ENCODE results near the gene PRKAG2.
"Not testable (repeated sequence)": the region's sequence is repeated elsewhere in the genome, so short reads cannot be mapped to it uniquely, and the experiment has no call there.

PRKAG2 gene

GRCh38 chr7:151849008-151849878, 27.7 kb downstream of the PRKAG2 start:
- no peak for DNase-seq

GRCh38 chr7:151847681-151848081, 29.2 kb downstream of the PRKAG2 start:
- no peak for DNase-seq

DNA sequence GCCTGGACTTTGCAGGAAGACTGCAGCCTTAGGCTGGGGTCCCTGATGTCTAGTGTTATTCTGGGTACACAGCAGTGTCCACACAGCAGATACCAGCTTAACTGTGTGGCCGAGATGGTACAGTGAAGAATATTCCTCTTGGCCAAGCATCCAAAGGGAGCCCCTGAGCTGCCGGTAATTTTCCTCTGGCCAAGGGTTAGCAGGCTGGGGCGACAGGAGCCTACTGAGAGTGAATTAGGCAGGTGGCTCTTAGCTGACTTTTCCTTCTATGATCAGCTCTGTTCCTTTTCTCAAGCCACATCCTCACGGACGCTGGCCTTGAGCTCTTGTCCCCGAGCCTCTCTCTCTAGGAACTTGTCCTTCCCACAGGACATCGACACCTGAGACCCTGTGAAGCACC, 29.8 kb downstream of the PRKAG2 start:
- no peak for DNase-seq

DNA sequence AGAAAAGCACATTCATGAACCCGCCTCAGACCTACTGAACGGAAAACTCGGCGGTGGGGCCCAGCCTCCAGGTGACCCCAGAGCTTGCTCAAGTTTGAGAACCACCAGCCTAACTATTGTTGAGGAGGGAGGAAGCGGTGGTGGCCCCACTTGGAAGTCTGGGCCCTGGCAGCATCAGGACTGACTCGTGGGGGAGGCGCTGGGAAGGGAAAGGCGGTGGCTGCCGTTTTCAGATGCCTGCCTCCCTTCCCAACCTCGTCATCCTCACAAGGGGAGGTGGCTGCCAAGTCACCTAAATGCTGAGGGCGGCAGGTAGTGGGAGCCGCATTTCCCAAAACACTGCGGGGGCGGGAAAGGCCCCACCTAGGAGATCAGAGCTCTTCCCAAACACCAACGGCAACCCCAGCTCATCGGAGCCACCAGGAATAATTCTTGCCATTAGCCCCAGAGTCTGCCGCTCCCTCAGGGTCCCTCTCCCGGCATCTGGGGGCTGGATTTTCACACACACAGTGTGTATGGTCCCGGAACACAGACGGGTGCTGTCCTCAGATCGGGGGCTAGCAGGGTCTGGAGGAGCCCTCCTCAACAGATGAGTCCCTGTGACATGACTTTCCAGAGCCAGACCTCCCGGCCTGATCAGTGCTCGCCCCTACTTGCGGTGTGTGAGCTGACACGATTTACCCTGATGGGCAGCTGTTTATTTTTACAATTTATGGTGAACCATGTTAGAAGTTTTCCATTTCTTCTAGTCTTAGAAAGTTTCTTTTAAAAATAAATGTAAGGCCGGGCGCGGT, 31.3 kb downstream of the PRKAG2 start:
- DNase-seq, result no peak

- DNase-seq, result no peak
Observed at GRCh38 chr7:151844825-151845200, 32.1 kb downstream of the PRKAG2 start.

DNA sequence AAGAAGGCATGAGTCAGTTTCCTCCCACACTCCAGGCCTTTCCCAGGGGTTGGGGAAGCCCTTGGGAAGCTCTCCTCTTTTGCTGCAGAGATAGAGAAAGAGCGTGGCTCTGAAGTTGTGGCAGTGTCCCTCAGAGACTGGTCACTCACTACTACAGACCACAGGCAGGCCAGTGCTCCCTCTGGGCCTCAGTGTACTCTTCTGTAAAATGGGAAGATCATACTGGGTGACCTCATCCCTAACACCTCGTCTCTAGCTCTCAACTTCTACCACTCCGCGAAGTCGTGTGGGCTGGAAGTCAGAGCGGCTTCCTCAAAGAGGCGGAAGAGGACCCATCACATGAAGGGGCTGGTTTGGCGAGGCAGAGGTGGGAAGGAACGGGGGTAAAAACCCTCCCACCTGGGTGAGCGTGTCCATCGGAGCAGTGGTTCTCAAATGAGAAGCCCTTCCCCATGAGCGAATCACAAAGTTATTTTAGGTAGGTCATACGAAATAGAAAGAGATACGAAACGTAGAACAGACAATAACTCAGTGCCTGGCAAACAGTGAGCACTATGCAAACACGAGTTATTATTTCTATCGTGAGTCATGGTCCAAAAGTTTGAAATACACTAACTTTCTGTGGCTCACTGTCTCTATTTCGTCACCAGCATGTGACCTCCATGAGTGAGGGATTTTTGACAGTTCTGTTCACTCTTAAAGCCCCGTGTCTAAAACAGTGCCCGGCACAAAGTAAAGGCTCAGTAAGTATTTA, 32.7 kb downstream of the PRKAG2 start:
- no peak for DNase-seq

- DNase-seq, result no peak
Observed at GRCh38 chr7:151843181-151843580, 33.7 kb downstream of the PRKAG2 start.

DNA sequence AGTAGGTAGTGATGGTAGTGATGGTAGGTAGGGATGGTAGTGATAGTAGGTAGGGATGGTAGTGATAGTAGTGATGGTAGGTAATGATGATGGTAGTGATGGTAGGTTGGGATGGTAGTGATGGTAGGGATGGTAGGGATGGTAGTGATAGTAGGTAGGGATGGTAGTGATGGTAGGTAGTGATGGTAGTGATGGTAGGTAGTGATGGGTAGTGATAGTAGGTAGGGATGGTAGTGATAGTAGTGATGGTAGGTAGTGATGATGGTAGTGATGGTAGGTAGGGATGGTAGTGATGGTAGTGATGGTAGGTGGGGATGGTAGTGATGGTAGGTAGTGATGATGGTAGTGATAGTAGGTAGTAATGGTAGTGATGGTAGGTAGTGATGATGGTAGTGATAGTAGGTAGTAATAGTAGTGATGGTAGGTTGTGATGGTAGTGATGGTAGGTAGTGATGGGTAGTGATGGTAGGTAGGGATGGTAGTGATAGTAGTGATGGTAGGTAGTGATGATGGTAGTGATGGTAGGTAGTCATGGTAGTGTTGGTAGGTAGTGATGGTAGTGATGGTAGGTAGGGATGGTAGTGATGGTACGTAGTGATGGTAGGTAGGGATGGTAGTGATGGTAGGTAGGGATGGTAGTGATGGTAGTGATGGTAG, 35.4 kb downstream of the PRKAG2 start:
- DNase-seq, result not testable (repeated sequence)

GRCh38 chr7:151840088-151840910, 36.6 kb downstream of the PRKAG2 start:
- no peak for DNase-seq

DNA sequence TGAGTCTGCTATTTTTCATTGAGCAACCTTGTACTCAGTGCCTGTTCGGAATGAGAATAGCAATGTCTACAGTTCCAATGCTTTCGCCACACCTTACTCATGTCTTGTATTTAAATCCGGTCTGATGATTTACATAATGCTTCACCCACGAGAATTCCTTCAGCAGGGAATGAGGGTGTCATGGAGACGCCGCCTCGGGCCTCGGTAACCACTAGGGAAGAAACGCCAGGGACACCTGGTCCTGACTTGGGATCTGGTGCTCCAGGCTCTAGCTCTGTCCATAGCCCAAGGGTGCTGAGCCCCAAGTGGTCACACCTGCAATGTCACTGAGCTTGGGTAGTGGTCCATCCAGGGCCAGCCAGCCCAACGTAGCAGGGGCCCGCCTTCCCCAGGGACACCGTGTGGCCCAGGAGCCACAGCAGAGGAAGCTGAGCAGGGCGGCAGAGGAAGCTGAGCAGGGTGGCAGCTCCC, 37.4 kb downstream of the PRKAG2 start:
- no peak for DNase-seq

DNA sequence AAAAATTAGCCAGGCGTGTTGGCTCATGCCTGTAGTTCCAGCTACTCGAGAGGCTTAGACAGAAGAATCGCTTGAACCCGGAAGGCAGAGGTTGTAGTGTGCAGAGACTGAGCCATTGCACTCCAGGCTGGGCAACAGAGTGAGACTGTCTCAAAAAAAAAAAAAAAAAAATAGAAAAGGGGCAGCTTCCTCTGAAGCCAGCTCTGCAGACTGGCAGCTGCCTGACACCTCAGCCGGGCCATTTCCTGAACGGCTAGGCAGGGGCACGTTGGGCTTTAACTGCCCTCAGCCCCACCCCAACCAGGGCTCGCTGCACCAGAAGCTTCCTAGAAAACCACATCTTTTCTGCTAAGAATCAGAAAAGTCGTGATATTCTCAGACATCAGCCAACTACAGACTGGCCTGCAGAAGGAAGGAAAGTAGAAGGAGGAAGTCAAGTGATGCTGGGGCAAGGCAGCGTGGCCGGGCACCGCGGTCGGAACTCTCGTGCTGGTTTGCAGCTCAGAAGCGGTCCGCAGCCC, 38.0 kb downstream of the PRKAG2 start:
- peak; percentile 52 for DNase-seq

DNA sequence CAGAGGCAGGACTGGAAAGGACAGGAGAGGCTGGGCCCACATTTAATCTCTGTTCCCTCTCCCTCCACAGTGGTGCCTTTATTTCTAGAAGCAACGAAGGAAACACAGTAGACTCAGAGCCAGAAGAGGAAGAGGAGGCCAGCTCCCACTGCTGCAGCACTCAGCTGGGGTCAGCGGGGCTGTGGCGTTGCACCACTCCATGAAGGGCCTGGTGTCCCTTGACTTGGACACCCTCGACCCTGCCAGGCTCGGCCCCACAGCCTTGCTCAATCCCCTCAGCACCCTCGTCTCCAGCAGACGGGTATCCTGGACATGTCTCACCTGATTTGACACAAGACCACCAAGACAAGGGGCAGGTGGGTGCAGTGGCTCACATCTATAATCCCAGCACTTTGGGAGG, 38.8 kb downstream of the PRKAG2 start:
- no peak for DNase-seq

- no peak for DNase-seq
Observed at GRCh38 chr7:151837285-151838042, 39.5 kb downstream of the PRKAG2 start.

DNA sequence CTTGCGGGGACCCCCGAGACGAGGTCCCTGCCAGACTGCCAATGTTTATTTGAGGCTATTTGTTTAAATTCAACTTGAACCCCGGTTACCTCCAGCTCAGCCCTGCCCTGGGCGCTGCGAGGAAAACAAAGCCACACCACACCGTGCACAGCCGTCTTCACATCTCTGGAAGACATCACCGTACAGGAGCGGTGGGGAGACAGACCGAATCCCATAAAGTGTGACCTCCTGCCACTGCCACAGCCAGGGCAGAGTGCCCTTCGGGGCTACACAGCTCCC, 40.0 kb downstream of the PRKAG2 start:
- DNase-seq, result no peak

DNA sequence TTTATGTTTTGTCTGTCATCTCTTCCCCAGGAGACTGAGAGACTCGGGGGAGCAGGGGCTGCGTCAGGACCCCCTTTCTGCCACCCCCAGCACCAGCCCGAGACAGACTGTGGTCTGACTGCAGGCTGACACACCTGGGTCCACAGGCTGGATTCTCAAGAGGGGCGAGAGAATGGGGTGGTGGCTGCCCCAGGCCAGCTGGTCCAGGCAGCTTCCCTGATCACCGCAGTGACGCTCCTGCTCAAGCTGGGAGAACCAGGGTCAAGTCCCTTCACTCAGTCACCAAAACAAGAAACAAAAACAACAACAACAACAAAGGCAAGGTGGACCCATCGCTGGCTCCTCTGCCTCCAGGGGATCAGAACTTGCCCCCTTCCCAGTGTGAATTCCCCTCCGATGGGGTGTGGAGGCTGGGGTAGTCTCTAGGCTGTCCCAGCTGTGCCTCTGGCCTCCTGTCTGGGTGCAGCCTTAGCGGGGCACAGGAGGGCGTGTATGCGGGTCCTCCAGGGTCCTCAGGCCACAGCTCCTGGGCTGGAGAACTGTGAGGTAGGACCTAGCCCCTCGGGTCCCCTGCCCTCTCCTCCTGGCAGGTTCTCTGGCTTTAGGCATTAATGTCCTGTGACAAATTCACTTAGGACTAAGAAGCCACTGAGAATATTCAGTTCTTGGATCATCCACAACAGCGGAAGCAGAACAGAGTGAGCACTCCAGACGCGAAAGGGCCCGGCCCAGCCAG, 40.6 kb downstream of the PRKAG2 start:
- no peak for DNase-seq

- no peak for DNase-seq
Observed at GRCh38 chr7:151835636-151836035, 41.3 kb downstream of the PRKAG2 start.

- no peak for DNase-seq
Observed at GRCh38 chr7:151834271-151835035, 42.5 kb downstream of the PRKAG2 start.

- DNase-seq, result no peak
Observed at GRCh38 chr7:151833691-151834090, 43.2 kb downstream of the PRKAG2 start.

- no peak for DNase-seq
Observed at GRCh38 chr7:151833213-151833651, 43.7 kb downstream of the PRKAG2 start.
